ENCODE data around the gene LGR6.

- peak; percentile 58 to 89 (median 73) for TF ChIP-seq CTCF (IDR thresholded peaks at IDR 0.05 in 4 of 5, conservative IDR thresholded peaks at IDR 0.05 in 1 of 5)
- TF ChIP-seq POLR2A (IDR thresholded peaks at IDR 0.05), result no peak
Measured at GRCh38 chr1:202192770-202193613, 607 bp upstream of the LGR6 start.
